ENCODE measurements around the gene COQ8A.
"Not testable (repeated sequence)": the region's sequence is repeated elsewhere in the genome, so short reads cannot be mapped to it uniquely, and the experiment has no call there.

Gene COQ8A

DNA sequence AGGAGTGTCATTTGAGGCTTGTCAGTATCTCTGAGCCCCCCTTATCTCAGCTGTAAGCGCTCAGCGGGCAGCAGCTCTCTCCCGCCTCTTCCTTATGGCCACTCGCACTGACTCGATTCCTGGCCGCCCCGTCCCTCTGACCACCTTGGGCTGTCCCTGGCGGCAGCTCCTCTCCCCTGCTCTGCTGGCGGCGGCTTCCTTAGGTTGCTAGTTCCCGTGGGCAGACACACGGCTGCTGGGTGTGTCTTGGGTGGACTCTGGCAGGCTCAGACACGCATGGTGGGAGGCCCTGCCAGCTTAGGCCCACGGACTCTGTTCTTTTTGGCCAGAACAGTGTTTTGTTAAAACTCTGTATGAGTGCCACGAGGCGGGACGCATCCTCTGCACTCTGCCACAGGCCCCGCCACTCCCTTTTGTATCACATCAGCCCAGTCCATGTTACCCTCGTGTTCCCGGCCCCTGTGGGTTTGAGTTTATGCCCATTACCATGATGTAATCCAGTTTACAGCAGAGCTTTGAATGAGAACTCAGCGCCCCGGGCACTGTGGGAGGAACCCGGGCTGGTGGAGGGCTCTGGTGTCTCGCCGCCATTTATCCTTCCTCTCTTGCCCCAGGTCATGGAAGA, 45.9 kb downstream of the COQ8A start:
- peak in 1 of 14 donors; percentile 30 for DNase-seq

DNA sequence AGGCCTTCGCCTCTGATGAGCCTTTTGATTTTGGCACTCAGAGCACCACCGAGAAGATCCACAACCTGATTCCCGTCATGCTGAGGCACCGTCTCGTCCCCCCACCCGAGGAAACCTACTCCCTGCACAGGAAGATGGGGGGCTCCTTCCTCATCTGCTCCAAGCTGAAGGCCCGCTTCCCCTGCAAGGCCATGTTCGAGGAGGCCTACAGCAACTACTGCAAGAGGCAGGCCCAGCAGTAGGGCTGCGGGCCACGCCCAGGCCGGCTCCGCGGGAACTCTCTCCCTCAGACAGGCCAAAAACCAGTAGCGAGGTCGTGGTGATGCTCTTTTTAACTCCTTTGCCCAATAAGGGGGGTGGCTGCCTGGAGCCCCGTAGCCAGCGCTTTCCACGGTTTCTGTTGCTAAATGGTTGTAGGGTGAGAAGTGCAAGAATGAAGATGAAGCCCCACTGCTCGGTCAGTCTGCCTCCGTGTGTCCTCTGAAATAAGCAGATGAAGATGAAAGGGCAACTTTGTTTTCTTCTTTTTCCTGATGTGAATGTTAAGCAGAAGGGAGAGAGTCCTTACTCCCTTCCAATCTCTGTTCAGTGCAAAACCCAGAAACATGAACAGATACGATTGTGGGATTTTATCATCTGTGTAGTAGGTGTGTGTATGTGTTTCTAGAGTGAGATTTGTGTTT, 46.5 kb downstream of the COQ8A start:
- peak in 1 of 14 donors; percentile 27 for DNase-seq

DNA sequence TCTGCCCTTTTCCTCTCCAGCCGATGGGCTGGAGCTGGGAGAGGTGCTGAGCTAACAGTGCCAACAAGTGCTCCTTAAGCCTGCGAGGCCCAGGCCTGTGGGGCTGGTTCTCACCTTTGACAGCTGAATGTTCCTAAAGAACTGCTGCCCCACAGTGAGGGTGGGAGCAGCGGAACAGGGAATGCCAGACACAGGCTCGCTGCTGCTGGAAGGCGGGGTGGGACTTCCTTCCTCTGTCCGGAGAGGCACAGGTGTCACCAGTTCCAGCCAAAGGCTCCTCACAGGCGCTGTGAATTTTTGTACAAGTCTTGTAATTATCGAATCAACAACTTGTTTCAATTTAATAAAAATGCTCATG, 47.1 kb downstream of the COQ8A start:
- peak in 1 of 14 donors; percentile 31 for DNase-seq

DNA sequence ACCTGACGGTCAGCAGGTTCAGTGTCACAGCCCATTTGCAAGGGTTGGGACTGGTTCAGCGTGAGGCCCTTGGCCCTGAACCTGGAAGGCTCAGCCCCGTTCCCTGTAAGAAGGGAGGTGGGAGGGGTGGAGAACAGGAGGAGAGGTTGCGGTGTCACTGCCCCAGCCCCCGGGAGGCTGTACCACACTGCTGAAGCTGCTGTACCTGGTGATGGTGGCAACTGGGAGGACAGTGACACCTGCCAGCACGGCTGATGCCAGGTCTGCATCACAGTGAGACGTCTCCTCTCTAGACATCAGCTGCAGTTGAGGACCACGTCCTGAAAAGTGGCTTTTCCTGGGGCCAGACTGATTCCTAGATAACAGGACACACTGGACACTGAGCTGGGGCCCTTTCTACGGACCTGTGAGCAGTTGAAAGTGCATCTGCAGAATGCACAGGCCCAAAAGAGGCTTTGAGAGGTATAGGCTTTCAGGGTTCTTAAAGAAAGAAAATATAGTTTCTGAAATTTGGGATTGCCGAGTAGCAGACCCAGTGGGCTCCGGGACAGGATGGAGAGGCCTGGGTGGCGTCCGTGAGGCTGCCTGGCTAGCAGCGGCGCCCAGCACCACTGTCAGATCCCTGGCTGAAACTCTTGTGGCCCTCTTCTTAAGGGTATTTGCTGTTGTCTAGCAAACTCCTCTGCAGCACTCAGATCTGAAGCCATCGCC, 47.7 kb downstream of the COQ8A start:
- peak in 1 of 14 donors; percentile 29 for DNase-seq

DNA sequence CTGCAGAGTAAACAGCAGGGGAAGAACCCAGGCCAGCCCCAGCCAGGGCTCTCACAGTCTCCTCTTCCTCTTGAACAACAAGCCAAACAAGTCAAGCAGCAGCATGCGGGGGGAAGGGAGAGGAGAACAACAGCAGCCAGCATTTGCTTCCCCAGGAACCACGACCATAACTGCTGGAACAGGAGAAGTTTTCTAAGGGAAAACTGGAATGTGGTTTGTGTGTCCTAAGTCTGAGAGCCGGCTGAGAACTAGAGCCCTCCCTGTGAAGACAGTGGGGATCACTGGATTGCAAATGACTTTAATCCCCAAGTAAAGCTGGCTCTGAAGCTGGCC, 48.2 kb downstream of the COQ8A start:
- DNase-seq = peak in 2 of 14 donors; percentile 37 to 51

DNA sequence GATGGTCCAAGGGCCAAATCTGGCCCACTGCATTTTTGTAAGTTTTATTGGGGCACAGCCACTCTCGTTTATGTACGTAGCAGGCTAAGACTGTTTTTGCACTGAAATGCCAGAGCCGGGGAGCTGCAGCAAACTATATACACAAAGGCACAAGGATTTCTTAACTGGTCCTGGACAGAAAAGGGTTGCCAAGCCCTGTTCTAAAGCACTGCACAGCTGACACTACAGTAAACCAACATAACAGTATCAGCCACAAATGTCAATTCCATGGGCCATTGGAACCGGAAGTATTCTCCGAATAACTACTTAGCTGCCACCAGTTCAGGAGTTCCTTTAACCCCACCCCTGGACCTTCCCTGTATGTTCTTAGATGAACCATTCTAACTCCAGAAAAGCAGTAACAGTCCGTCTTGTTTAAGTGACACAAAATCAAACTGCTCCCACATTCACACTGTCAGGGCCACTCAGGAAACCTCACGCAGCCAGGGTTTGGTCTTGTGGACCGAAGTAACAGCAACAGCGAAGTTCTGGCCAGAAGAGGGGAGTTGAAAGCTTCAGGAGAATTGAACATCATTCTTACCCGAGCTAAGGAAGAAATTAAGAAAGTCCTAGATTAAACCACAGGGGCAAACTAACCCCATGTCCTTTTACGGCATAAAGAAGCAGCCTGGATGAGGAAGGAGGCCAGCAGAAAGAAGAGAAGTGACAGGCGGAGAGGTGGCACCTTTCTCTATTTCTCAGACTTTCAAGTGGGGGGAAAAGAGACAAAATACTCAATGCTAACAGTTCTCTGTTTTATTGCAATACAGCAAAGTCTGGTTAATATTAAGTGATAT, 49.2 kb downstream of the COQ8A start:
- no peak for DNase-seq

DNA sequence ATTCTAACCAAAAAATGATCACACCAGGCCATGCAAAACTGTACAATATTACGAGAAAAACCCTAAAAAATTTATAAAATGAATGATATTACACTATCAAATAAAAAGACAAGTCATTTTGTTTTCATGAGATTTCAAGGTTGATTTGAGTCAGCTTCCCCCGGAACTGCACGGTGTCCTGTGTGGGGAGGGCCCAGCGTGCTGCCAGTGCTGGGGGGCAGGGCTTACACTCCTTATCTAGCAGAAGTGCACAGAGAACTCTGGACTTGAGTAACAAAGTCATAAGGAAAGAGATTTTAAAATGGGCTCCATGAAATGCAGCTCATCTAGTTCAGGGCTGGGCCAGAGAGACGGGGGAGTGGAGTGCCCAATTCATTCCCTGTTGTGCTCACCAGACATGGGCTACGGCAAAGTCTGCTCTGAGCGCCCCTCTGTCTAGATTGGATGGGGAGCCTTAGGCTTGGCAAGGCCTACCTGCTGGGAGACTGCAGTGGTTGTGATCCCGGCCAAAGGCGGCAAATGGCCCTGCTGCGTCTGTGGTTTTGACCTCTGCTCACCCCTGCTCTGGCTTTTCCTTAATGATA, 50.1 kb downstream of the COQ8A start:
- no peak for DNase-seq

DNA sequence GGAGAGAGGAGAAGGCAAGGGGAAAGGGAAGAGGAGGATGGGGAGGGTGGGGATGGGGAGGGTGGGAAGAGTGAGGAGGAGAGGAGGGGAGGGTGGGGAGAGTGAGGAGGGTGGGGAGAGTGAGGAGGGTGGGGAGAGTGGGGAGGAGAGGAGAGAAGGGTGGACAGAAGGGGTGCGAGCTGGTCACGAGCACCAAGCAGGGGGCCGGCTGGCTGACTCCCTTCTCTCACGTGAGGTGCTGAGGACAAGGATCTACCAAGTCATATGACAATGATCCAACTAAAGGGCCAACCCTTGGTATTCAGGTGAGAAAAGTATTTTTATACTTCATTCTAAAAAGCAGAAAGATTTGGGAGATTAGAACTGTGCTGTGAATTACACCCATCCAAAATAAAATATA, 51.8 kb downstream of the COQ8A start:
- no peak for DNase-seq

DNA sequence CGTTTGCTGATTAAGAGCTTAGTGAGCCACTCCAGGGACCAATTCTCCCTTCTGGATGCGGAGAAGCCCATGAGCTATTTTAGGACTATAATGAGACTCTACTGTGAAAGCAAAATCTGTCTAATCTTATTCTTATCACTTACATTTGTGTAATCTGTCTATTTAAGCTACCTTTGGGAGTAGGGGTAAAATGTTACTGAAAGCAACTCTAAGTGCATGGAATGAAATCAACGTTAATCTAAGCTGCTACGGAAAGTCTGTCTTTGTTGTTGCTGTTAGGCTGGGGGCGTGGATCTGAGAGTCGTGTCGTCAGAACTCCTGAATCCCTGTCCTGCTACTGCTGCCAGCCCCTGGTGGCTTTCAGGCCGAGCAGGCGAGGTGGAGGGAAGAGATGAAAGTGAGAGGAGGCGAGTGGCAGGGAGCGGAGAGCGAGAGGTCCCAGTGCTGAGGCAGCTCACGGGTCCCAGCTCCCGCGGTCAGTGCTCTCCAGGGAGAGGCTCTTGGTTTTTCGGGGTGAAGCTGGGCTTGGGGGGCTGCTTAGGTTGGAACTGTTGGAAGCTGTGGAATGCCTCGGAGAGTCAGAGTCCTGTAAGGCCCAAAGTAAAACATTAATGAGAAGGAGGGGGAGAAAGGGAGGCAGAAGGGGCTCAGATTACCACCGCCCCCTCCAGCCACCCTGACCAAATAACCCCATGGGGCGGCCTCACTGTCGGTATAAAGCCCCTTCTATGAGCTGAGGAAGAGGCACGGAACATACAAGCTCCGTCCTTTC, 53.9 kb downstream of the COQ8A start:
- DNase-seq = no peak

DNA sequence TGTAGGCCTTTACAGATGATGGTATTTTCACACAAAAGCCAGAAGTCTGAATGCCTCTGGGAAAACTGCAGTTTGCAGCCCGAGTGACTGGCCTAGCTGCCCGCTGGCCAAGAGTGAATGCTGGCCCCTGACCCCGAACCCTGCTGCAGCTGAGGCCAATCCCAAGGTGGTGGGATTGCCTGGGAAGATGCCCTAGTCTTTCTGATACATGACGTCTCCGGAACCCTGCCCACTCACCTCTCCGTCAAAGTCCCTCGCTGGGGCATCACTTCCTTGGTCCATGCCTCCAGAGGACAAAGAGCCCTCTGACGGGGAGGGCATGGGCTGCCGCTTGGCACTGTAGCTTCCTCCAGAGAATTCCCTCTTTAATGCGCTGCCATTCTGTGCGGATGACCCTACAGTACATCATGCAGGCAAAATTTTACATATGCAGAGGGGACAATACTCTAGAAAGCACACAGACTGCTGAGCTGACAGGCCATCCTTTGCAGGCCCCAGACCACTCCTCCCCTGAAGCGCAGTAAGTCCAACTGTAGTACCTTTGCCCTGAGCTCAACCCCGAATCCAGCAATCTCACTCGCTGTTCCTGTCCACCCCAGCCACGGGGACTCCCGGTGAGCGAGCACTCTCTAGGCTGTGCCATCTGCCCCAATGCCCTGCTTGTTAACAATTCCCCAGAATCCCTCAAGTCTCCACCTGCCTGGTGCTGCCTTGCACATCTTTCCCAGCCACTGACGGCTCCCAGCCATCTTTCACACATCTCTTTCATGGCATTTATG, 54.7 kb downstream of the COQ8A start:
- DNase-seq = no peak

DNA sequence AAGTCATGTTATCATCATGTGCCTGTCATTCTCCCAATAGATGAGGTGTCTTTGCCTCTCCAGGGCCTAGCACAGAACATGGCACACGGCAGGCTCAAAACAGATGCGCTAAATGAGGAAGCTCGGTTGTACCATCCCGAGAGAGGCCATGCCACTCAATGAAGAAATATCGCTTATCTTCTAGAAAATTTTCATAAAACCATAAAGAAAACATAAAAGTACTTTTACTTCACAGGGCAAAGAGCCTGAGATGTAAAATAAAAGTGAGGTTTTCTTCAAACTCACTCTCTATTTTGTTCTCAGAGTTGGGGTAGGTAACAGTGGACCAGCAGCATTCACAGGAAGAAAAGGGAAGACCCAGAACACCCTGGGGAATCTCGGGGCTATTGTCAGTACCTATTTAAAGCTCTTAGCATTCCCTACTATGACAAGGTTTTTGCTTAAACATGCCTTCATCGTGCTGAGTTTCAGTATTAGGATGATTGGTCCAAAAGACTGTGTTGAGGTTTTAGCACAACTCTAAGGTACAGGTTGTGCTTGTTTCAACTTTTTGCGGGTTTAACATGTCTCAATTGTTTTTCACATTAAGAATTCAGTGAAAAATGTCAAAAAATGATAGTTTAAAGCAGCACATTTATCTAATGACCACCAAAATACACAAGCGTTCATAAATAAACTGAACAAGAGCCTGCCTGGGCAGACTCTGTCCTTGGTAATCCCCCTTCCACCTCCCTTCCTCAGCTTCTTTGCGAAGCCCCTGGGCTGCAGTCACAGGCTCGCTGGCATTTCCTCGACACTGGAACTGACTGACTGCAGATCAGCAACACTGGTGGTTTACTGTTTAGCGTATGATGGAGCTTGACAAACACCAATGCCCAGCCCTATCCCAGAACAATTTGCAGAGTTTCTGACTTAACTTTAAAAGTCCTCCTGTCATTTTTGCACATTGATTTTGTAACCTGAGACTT, 55.6 kb downstream of the COQ8A start:
- no peak for DNase-seq

DNA sequence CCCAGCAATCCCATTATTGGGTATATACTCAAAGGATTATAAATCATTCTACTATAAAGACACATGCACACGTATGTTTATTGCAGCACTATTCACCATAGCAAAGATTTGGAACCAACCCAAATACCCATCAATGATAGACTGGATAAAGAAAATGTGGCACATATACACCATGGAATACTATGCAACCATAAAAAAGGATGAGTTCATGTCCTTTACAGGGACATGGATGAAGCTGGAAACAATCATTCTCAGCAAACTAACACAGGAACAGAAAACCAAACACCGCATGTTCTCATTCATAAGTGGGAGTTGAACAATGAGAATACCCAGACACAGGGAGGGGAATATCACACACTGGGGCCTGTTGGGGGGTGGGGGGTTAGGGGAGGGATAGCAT, 59.5 kb downstream of the COQ8A start:
- DNase-seq = not testable (repeated sequence)

DNA sequence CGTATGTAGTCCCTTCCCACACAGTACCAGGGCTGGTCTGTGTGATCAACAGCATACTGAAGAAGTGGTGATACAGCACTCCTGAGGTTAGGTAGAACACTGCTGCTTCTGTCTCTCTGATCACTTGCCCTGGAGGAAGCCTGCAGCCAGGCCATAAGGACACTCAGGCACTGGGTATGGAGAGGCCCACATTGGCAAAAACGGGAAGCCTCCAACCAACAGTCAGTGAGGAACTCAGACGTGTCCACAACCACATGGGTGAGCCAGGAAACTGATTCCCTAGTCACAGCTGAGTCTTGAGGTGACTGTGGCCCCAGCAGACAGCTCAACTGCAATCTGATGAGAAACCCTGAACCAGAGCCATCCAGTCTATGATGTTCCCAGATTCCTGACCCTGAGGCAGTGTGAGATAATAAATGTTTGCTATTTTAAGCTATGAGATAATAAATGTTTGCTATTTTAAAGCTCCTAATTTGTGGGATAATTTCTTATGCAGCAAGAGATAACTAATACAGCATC, 62.5 kb downstream of the COQ8A start:
- no peak for DNase-seq

DNA sequence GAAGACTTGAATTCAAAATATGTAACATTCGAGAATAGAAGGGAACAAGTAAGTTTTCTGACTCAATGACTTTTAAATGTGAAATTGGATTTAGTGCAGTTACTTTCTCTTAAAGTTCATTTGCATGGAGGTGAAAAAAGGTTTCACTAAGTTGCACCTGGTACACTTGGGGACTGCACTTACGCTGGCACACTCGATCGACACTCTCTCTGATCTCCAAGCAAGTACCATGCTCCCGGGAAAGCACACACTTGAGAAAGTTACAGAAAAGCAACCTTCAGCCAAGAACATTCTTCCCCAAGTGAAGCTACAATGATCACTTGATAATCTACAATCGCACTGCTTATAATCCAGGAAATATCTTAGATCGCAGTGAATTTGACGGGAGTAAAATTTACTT, 63.1 kb downstream of the COQ8A start:
- DNase-seq = no peak

DNA sequence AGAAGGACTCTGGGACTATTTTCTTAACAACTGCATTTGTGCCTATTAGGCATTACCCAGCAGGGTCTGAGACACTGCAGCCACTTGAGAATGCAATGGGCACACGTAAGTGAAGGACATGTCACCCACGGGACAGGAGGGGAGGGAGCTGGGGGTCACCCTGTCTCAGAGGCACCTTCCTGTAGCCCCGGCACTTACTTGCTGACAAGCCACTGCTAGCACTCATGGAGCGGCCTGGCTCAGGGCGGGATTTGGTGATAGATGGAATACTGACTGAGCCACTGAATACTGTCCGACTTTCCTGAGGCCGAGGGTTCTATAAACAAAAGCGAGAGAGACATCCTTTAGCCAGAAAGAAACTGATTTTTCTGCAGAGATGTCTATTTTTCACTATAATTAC, 64.7 kb downstream of the COQ8A start:
- no peak for DNase-seq

DNA sequence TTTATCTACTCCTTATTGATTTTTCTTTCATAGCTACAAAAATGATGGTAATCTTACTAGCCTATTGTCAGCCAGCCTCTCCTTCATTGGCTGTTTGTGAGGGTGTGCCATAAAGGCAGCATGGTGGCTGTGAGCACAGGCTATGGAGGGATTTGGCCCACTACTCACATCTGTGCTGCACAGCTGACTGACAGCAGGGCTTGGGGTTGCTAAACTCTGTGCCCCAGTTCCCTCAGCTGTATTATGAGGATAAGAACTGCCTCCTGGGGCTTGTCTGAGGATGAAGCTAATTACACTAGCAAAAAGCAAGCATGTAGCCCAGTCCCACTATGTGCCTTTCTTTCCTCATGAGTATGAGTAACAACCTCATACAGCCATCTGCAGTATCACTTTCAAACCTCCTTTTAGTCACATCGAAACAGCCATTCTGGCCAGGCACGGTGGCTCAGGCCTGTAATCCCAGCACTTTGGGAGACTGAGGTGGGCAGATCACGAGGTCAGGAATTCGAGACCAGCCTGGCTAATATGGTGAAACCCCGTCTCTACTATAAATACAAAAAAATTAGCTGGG, 66.2 kb downstream of the COQ8A start:
- DNase-seq = no peak

DNA sequence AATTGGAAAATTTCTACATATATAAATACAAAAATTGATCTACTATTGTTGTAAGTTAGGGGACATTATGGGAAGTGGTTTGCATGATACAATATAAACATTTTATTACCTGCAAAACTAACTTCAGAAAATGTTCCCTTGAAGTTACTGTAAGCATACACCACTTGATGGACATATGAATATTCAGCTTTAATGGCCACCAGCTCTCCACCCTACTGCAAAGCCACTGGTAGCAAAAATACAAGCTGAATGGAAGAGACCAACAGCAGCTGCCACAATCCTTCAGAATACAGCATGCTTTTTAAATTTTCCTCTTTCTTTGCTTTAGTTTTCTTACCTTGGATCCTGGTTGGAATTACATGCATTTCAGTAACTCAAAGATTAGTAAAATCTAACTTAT, 69.8 kb downstream of the COQ8A start:
- no peak for DNase-seq

DNA sequence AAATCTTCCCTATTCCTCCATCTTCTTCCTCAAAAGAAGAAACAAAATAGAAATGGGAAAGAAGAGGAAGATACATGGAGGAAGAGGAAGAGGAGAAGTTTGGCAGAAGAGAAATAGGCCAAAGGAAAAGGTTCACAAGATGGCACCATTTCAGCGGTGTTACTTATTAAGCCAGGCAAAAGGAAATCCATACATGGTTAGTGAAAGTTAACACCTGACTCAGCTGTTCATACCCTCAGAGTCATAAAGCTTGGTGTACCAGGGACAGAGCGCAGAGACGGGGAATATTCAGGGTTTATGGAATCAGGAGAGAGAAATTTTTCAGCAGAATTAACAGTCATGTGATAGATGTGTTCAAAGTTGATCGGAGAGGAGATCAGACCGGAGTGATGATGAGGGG, 70.6 kb downstream of the COQ8A start:
- no peak for DNase-seq

DNA sequence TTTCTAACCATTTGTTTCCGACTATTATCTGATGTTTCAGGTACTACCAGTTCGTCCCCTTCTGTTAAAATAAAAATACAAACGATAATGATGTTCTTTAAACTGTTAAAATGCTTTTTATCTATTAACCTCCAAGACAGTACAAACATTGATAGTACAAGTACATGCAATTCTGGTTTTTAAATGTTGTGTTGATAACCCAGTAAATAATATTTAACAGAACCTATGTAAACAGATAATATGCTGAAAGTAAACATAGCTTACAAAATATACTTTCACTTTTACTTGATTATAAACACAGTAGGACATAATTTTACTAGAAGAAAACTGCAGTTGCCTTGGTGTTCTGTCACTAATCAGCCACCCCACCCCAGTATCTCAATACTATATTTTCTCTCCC, 76.9 kb downstream of the COQ8A start:
- no peak for DNase-seq

Data from C1 segment of cervical spinal cord (tissue), 14 donors.